ENCODE measurements around the gene NPW.

- no peak for TF ChIP-seq EZH2 (IDR thresholded peaks at IDR 0.05; ENCODE audit: low read depth, low read length, severe bottlenecking)
- no peak for TF ChIP-seq USF2 (IDR thresholded peaks at IDR 0.05; ENCODE audit: low read length)
- no peak for TF ChIP-seq HDAC2 (IDR thresholded peaks at IDR 0.05; ENCODE audit: borderline replicate concordance in 1 of 2, low read depth in 2 of 2, low read length in 2 of 2)
- TF ChIP-seq GABPA (IDR thresholded peaks at IDR 0.05; ENCODE audit: borderline replicate concordance, insufficient read depth, low read length) = no peak
Observed at GRCh38 chr16:2027024-2028010, 7.7 kb downstream of the NPW start.
